Natural killer cell (primary cell): ENCODE results near the gene PNMA8A. TPM values are rescaled to one million over a fixed set of nuclear protein-coding genes. Genes with fewer than 3 reads are reported as not detected.
A peak's percentile ranks its signal among the peaks of the same experiment; 100 is the strongest.

Experiments
- ATAC-seq, 3 donors: fragments of 150-1000 bp in 2 of 3; fragments of 200-7000 bp in 1 of 3; cut with Tn5 transposase; 1 replicate in 1 of 3; 2 replicates in 2 of 3; pipeline ENCODE4 v1.10.0; 2021; ENCODE audit warnings: mild to moderate bottlenecking in 2 of 3, moderate library complexity in 2 of 3
- DNase-seq, 2 donors: peaks; one replicate each; pipeline versions ENCODE4 v3.0.0 to v3.0.0-alpha.2; 2013 to 2021; ENCODE audit warnings: mixed read lengths in 1 of 2
- H3K27ac ChIP-seq: one replicate; pipeline ENCODE4 v1.5.1; 2013; ENCODE audit warnings: mild to moderate bottlenecking, low read length
- H3K27me3 ChIP-seq: one replicate; pipeline ENCODE4 v1.6.1; 2013; ENCODE audit warnings: low read length; ENCODE audit not compliant: control insufficient read depth, insufficient read depth
- H3K36me3 ChIP-seq: one replicate; pipeline ENCODE4 v1.6.1; 2013; ENCODE audit warnings: low read length; ENCODE audit not compliant: control insufficient read depth, insufficient read depth
- H3K4me1 ChIP-seq: one replicate; pipeline ENCODE4 v1.6.1; 2013; ENCODE audit warnings: low read length; ENCODE audit not compliant: control insufficient read depth, insufficient read depth
- H3K4me3 ChIP-seq: one replicate; pipeline ENCODE4 v1.5.1; 2013; ENCODE audit warnings: low read length
- H3K9me3 ChIP-seq: one replicate; pipeline ENCODE4 v1.6.1; 2013; ENCODE audit warnings: low read length; ENCODE audit not compliant: control insufficient read depth, insufficient read depth
- H3K27ac Mint-ChIP-seq, 2 donors: one replicate each; pipeline ENCODE4 v1.8.0; 2022; ENCODE audit warnings: mild to moderate bottlenecking in 2 of 2, mixed read lengths in 2 of 2, moderate library complexity in 1 of 2
- H3K27me3 Mint-ChIP-seq, 2 donors: one replicate each; pipeline ENCODE4 v1.8.0; 2022; ENCODE audit warnings: low read depth in 2 of 2, mixed read lengths in 2 of 2
- H3K36me3 Mint-ChIP-seq: one replicate; pipeline ENCODE4 v1.8.0; 2022; ENCODE audit warnings: mixed read lengths
- H3K4me1 Mint-ChIP-seq, 2 donors: one replicate each; pipeline ENCODE4 v1.8.0; 2022; ENCODE audit warnings: mixed read lengths in 2 of 2
- H3K4me3 Mint-ChIP-seq: one replicate; pipeline ENCODE4 v1.8.0; 2022; ENCODE audit warnings: mild to moderate bottlenecking, moderate library complexity, mixed read lengths
- H3K9me3 Mint-ChIP-seq, 2 donors: one replicate each; pipeline ENCODE4 v1.8.0; 2022; ENCODE audit warnings: mixed read lengths in 2 of 2
- WGBS: methylation state at CpG from one replicate; pipeline ENCODE4 v1.1.7; 2013; ENCODE audit warnings: missing lambda C conversion rate; ENCODE audit not compliant: insufficient coverage; 5-methylcytosine and 5-hydroxymethylcytosine counted together
- intact Hi-C: fragments of 100-400 bp; cut with micrococcal nuclease; formaldehyde crosslinking; loops from one replicate; pipeline ENCODE4 v1.14.2; 2022
- total RNA-seq, 4 donors: library from RNA; stranded (reverse); fragments of 120-200 nt in 1 of 4; gene quantifications; one replicate each; pipeline versions ENCODE4 v1.2.3 to v1.2.4, GENCODE V29; 2013 to 2022
- TF ChIP-seq, protein P1 (sequence below): fragments of 200-600 bp; IDR thresholded peaks from one replicate; pipeline ENCODE4 v1.8.0; 2022; ENCODE audit warnings: antibody characterized with exemption

The PNMA8A gene
- total RNA-seq, 3 donors from 2014 or later (not counting 1 experiment from before 2014, with no cell fraction given) = not detected

GRCh38 chr19:46496304-46496703 is 24.9 kb upstream of the PNMA8A start:
- no peak for ATAC-seq
- H3K4me3 Mint-ChIP-seq = no peak overlapping the region
- DNase-seq = no peak
- H3K4me1 ChIP-seq = no peaks in the 10 kb centered on the region
- H3K9me3 Mint-ChIP-seq = no peaks in the 10 kb centered on the region
- 88% methylated on average over 6 of the region's 6 CpGs for WGBS
- H3K36me3 ChIP-seq = no peaks in the 10 kb centered on the region
- peaks cover 32% of the 10 kb centered on the region for H3K27me3 ChIP-seq
- H3K27me3 Mint-ChIP-seq = peaks cover 36 to 45% of the 10 kb centered on the region in 2 donors
- H3K36me3 Mint-ChIP-seq = no peaks in the 10 kb centered on the region
- intact Hi-C loops = no loop called here
- H3K4me1 Mint-ChIP-seq = peaks cover 0 to 11% of the 10 kb centered on the region in 2 donors
- no peak overlapping the region for H3K27ac Mint-ChIP-seq
- H3K27ac ChIP-seq = no peak overlapping the region
- H3K4me3 ChIP-seq = no peak overlapping the region
- H3K9me3 ChIP-seq = no peaks in the 10 kb centered on the region
- TF ChIP-seq, protein P1, sequence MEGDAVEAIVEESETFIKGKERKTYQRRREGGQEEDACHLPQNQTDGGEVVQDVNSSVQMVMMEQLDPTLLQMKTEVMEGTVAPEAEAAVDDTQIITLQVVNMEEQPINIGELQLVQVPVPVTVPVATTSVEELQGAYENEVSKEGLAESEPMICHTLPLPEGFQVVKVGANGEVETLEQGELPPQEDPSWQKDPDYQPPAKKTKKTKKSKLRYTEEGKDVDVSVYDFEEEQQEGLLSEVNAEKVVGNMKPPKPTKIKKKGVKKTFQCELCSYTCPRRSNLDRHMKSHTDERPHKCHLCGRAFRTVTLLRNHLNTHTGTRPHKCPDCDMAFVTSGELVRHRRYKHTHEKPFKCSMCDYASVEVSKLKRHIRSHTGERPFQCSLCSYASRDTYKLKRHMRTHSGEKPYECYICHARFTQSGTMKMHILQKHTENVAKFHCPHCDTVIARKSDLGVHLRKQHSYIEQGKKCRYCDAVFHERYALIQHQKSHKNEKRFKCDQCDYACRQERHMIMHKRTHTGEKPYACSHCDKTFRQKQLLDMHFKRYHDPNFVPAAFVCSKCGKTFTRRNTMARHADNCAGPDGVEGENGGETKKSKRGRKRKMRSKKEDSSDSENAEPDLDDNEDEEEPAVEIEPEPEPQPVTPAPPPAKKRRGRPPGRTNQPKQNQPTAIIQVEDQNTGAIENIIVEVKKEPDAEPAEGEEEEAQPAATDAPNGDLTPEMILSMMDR = no peak

DNA sequence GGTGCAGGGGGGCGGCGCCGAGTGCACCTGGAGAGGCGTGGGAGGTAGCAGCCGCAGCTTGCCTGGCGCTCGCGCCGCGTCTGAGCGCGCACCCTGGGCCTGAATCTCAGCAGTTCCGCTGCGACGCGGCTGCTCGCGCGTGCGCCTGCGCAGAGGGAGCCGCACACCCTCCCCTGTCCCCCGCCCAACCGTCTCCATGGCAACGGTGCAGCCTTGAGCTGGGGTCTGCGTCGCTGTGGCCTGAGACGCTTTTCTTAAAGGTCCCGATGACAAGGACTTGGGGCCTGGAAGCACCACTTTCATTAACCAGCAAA is 24.4 kb upstream of the PNMA8A start, which contains the start of gene PNMA8B:
TSS of gene PNMA8B (minus strand) at position 82 of the 314 bp plus-strand sequence. CDS start 402 bp downstream, outside the sequence.
- TF ChIP-seq, protein P1 = no peak
- Histone ChIP-seq H3K4me1 (no peaks in the 10 kb centered on the region), H3K9me3 (no peaks in the 10 kb centered on the region), H3K36me3 (no peaks in the 10 kb centered on the region), H3K4me3 (no peak within 1 kb of the TSS), H3K27me3 (peaks cover 35% of the 10 kb centered on the region), H3K27ac (no peak within 1 kb of the TSS)
- no peak within 1 kb of the TSS for H3K27ac Mint-ChIP-seq
- DNase-seq (peak in 1 of 2 donors; percentile 72), ATAC-seq (no peak)
- no peak within 1 kb of the TSS for H3K4me3 Mint-ChIP-seq
- 11% methylated on average over 29 of the region's 29 CpGs for WGBS
- peaks cover 41 to 50% of the 10 kb centered on the region in 2 donors for H3K27me3 Mint-ChIP-seq
- H3K9me3 Mint-ChIP-seq = no peaks in the 10 kb centered on the region
- intact Hi-C loops = no loop called here
- H3K4me1 Mint-ChIP-seq = peaks cover 0 to 11% of the 10 kb centered on the region in 2 donors
- H3K36me3 Mint-ChIP-seq = no peaks in the 10 kb centered on the region

- Histone ChIP-seq H3K4me3 (no peak overlapping the region), H3K27ac (no peak overlapping the region), H3K27me3 (peaks cover 39% of the 10 kb centered on the region), H3K36me3 (no peaks in the 10 kb centered on the region), H3K9me3 (no peaks in the 10 kb centered on the region), H3K4me1 (peaks cover under 1% of the 10 kb centered on the region)
- H3K27ac Mint-ChIP-seq = no peak overlapping the region
- H3K27me3 Mint-ChIP-seq = peaks cover 39 to 50% of the 10 kb centered on the region in 2 donors
- no peak overlapping the region for H3K4me3 Mint-ChIP-seq
- H3K4me1 Mint-ChIP-seq = peaks cover 0 to 11% of the 10 kb centered on the region in 2 donors
- WGBS = 13% methylated on average over 49 of the region's 49 CpGs
- DNase-seq (no peak), ATAC-seq (no peak)
- intact Hi-C loops = no loop called here
- TF ChIP-seq, protein P1 = no peak
- H3K36me3 Mint-ChIP-seq = no peaks in the 10 kb centered on the region
- no peaks in the 10 kb centered on the region for H3K9me3 Mint-ChIP-seq
These were observed 23.8 kb upstream of the PNMA8A start for GRCh38 chr19:46494941-46495785.
